ENCODE results near the gene CCDC136.
A peak's percentile ranks its signal among the peaks of the same experiment; 100 is the strongest.

CCDC136 gene

DNA sequence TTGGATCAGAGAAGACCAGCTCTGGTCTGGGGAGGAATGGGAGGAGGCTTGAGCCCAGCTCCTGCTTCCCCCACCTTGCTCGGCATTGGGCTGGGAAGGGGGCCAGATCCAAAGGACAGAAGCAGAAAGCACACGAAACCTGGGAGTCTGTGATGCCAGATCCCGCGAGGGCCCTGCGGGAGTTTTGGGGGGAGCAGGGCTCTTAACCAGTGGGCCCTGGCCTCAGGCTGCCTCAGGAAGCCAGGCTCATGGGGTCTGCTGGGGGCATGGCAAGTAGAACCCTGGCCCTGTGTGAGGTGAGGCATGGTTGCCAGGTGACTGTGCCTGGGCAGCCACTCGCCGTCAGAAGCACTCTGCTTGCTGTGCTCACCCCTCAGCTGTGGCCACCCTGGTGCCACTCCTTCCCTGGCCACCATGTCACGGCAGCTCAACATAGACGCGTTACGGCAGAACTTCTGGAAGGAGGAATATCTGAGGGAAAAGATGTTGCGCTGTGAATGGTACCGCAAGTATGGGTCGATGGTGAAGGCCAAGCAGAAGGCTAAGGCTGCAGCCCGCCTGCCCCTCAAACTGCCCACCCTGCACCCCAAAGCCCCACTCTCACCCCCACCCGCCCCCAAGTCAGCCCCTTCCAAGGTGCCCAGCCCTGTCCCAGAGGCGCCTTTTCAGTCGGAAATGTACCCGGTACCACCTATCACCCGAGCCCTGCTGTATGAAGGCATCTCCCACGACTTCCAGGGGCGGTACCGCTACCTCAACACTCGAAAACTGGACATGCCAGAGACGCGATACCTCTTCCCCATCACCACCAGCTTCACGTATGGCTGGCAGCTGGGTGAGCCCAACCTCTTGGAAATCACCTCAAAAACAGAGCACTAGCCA is 74.5 kb downstream of the CCDC136 start:
- Histone ChIP-seq H3K36me3 (ENCODE audit: insufficient read depth, low read length) (no peaks in the 10 kb centered on the region; the same call in 1 of the 2 replicates), H3K4me1 (ENCODE audit: control insufficient read depth, insufficient read depth, low read length, unreplicated experiment) (peaks cover 3% of the 10 kb centered on the region), H3K27ac (ENCODE audit: low read depth, low read length) (no peak overlapping the region), H3K4me3 (ENCODE audit: low read depth, low read length) (no peak overlapping the region), H3K79me2 (ENCODE audit: control insufficient read depth, insufficient read depth, low read length, unreplicated experiment) (peaks cover 11% of the 10 kb centered on the region), H3K27me3 (ENCODE audit: insufficient read depth, low read length) (peaks cover 10% of the 10 kb centered on the region), H2AFZ (ENCODE audit: low read length, unreplicated experiment) (no peak overlapping the region)

DNA sequence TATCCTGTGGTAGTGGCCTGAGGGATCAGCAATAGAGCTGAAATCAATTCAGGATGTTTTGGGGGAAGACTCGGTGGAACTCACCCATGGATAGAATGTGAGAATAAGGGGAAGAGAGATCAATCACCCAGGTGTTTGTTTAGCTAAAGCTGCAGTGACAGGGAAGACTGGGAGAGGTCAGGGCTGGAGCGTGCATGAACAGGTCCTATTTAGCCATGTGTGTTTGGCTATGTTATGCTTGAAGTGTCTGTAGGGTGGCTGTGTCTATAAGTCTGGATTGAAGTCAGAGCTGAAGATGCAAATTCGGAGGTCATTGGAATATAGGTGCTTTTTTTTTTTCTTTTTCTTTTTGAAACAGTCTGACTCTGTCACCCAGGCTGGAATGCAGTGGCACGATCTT is 75.5 kb downstream of the CCDC136 start:
- Histone ChIP-seq H3K36me3 (ENCODE audit: insufficient read depth, low read length) (no peaks in the 10 kb centered on the region; the same call in 1 of the 2 replicates), H3K27ac (ENCODE audit: low read depth, low read length) (no peak overlapping the region), H2AFZ (ENCODE audit: low read length, unreplicated experiment) (no peak overlapping the region), H3K79me2 (ENCODE audit: control insufficient read depth, insufficient read depth, low read length, unreplicated experiment) (peaks cover 11% of the 10 kb centered on the region), H3K4me1 (ENCODE audit: control insufficient read depth, insufficient read depth, low read length, unreplicated experiment) (peaks cover 3% of the 10 kb centered on the region), H3K27me3 (ENCODE audit: insufficient read depth, low read length) (peaks cover 10% of the 10 kb centered on the region), H3K4me3 (ENCODE audit: low read depth, low read length) (no peak overlapping the region)

DNA sequence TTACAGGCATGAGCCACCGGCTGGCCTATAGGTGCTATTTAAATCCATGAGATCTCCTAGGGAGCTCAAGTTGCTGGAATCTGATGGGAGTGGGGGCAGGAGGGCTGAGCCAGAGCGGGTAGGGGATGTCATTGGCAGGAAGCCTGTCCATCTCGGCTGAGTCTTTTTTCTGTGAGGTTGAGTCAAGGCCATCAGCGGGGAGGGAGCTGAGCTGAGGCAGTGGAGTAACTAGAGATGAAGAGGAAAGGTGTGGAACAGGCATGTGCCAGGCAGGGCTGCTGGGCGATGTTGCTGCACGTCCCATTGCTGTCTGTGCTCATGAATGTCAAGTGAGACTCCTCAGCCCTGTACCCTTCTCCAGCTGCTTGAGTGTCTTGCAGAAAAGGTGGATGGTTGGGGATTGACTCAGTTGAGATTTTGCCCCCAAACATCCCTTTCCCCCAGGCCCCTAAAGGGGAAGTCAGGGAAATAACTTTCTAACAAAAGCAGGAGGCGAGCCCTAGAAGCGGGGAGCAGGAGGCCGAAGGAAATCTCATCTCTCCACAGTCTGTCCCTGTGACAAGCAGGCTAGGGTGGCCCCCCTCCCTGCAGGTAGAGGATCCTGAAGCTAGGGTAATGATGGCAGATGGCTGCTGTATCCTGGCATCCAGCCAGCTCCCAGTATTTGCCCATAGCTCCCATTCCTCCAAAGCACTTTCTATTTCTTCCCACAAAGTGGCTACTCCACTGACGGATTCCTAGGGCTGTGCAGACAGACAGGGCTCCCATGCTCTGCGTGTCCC is 76.3 kb downstream of the CCDC136 start:
- Histone ChIP-seq H3K27ac (ENCODE audit: low read depth, low read length) (no peak overlapping the region), H3K36me3 (ENCODE audit: insufficient read depth, low read length) (no peaks in the 10 kb centered on the region; the same call in 1 of the 2 replicates), H3K27me3 (ENCODE audit: insufficient read depth, low read length) (peaks cover 10% of the 10 kb centered on the region), H3K4me3 (ENCODE audit: low read depth, low read length) (no peak overlapping the region), H3K4me1 (ENCODE audit: control insufficient read depth, insufficient read depth, low read length, unreplicated experiment) (peaks cover 3% of the 10 kb centered on the region), H3K79me2 (ENCODE audit: control insufficient read depth, insufficient read depth, low read length, unreplicated experiment) (peaks cover 8% of the 10 kb centered on the region), H2AFZ (ENCODE audit: low read length, unreplicated experiment) (no peak overlapping the region)

- no peak overlapping the region for H3K4me3 ChIP-seq (ENCODE audit: low read depth, low read length)
- no peak overlapping the region for H3K27ac ChIP-seq (ENCODE audit: low read depth, low read length)
- no peaks in the 10 kb centered on the region; the same call in 1 of the 2 replicates for H3K36me3 ChIP-seq (ENCODE audit: insufficient read depth, low read length)
- peaks cover 2% of the 10 kb centered on the region for H3K79me2 ChIP-seq (ENCODE audit: control insufficient read depth, insufficient read depth, low read length, unreplicated experiment)
- H3K4me1 ChIP-seq (ENCODE audit: control insufficient read depth, insufficient read depth, low read length, unreplicated experiment), result peaks cover 3% of the 10 kb centered on the region
- H2AFZ ChIP-seq (ENCODE audit: low read length, unreplicated experiment), result no peak overlapping the region
- peaks cover 10% of the 10 kb centered on the region for H3K27me3 ChIP-seq (ENCODE audit: insufficient read depth, low read length)
Observed at GRCh38 chr7:128868624-128869137, 76.9 kb downstream of the CCDC136 start.

GRCh38 chr7:128869138-128869943 is 77.6 kb downstream of the CCDC136 start:
- Histone ChIP-seq H2AFZ (ENCODE audit: low read length, unreplicated experiment) (no peak overlapping the region), H3K4me1 (ENCODE audit: control insufficient read depth, insufficient read depth, low read length, unreplicated experiment) (peaks cover 3% of the 10 kb centered on the region), H3K27me3 (ENCODE audit: insufficient read depth, low read length) (peaks cover 10% of the 10 kb centered on the region), H3K27ac (ENCODE audit: low read depth, low read length) (no peak overlapping the region), H3K36me3 (ENCODE audit: insufficient read depth, low read length) (no peaks in the 10 kb centered on the region; the same call in 1 of the 2 replicates), H3K79me2 (ENCODE audit: control insufficient read depth, insufficient read depth, low read length, unreplicated experiment) (no peaks in the 10 kb centered on the region), H3K4me3 (ENCODE audit: low read depth, low read length) (peak overlapping the region; percentile 70)

GRCh38 chr7:128869944-128870285 is 78.1 kb downstream of the CCDC136 start:
- peaks cover 10% of the 10 kb centered on the region for H3K27me3 ChIP-seq (ENCODE audit: insufficient read depth, low read length)
- H2AFZ ChIP-seq (ENCODE audit: low read length, unreplicated experiment), result no peak overlapping the region
- H3K27ac ChIP-seq (ENCODE audit: low read depth, low read length), result no peak overlapping the region
- H3K36me3 ChIP-seq (ENCODE audit: insufficient read depth, low read length), result no peaks in the 10 kb centered on the region; the same call in 1 of the 2 replicates
- H3K4me3 ChIP-seq (ENCODE audit: low read depth, low read length), result peak overlapping the region; percentile 70
- H3K4me1 ChIP-seq (ENCODE audit: control insufficient read depth, insufficient read depth, low read length, unreplicated experiment), result peaks cover 3% of the 10 kb centered on the region
- no peaks in the 10 kb centered on the region for H3K79me2 ChIP-seq (ENCODE audit: control insufficient read depth, insufficient read depth, low read length, unreplicated experiment)

GRCh38 chr7:128871050-128871449 is 79.3 kb downstream of the CCDC136 start:
- Histone ChIP-seq H3K4me3 (ENCODE audit: low read depth, low read length) (no peak overlapping the region), H3K27ac (ENCODE audit: low read depth, low read length) (no peak overlapping the region), H3K27me3 (ENCODE audit: insufficient read depth, low read length) (peaks cover 10% of the 10 kb centered on the region), H3K4me1 (ENCODE audit: control insufficient read depth, insufficient read depth, low read length, unreplicated experiment) (peaks cover 3% of the 10 kb centered on the region), H3K36me3 (ENCODE audit: insufficient read depth, low read length) (no peaks in the 10 kb centered on the region), H2AFZ (ENCODE audit: low read length, unreplicated experiment) (no peak overlapping the region), H3K79me2 (ENCODE audit: control insufficient read depth, insufficient read depth, low read length, unreplicated experiment) (no peaks in the 10 kb centered on the region)

Data from ACC112 (cell line).